ENCODE measurements around the gene PLA2G6. TPM values are rescaled to one million over a fixed set of nuclear protein-coding genes. Genes with fewer than 3 reads are reported as not detected.
A peak's percentile ranks its signal among the peaks of the same experiment; 100 is the strongest.

The PLA2G6 gene
- total and polyA plus RNA-seq, 2 of the 13 experiments (the other 11 are each of a cell fraction or from before 2014, with no cell fraction given), result 4.8 to 11.5 TPM

GRCh38 chr22:38107692-38108515, 73.7 kb downstream of the PLA2G6 start (continued):
- TF ChIP-seq ZKSCAN8 (CRISPR knock-in tag; IDR thresholded peaks at IDR 0.05; ENCODE audit: borderline replicate concordance) (peak; percentile 25; the same call in 1 of the 2 replicates), SMYD3 (CRISPR knock-in tag; IDR thresholded peaks at IDR 0.05) (no peak), TGIF2 (CRISPR knock-in tag; IDR thresholded peaks at IDR 0.05) (peak; percentile 67), FLYWCH1 (CRISPR knock-in tag; IDR thresholded peaks at IDR 0.05) (no peak), REL (CRISPR knock-in tag; conservative IDR thresholded peaks at IDR 0.05) (no peak), ZNF281 (CRISPR knock-in tag; IDR thresholded peaks at IDR 0.05; ENCODE audit: borderline replicate concordance) (0 out of 2 replicates have a peak, but pooled peaks have one; percentile 7), NFRKB (IDR thresholded peaks at IDR 0.05) (no peak), BATF2 (CRISPR knock-in tag; IDR thresholded peaks at IDR 0.05) (no peak), DMTF1 (CRISPR knock-in tag; IDR thresholded peaks at IDR 0.05) (no peak), THRA (CRISPR knock-in tag; IDR thresholded peaks at IDR 0.05; ENCODE audit: borderline replicate concordance) (peak; percentile 85; the same call in 1 of the 2 replicates), SRY (CRISPR knock-in tag; IDR thresholded peaks at IDR 0.05) (no peak), ZEB1 (IDR thresholded peaks at IDR 0.05; ENCODE audit: insufficient replicate concordance, low read depth) (no peak), FOXC1 (CRISPR knock-in tag; IDR thresholded peaks at IDR 0.05; ENCODE audit: borderline replicate concordance) (no peak), ZNF788 (CRISPR knock-in tag; IDR thresholded peaks at IDR 0.05; ENCODE audit: borderline replicate concordance) (peak; percentile 72; the same call in 1 of the 2 replicates)
- TF ChIP-seq, protein P1, sequence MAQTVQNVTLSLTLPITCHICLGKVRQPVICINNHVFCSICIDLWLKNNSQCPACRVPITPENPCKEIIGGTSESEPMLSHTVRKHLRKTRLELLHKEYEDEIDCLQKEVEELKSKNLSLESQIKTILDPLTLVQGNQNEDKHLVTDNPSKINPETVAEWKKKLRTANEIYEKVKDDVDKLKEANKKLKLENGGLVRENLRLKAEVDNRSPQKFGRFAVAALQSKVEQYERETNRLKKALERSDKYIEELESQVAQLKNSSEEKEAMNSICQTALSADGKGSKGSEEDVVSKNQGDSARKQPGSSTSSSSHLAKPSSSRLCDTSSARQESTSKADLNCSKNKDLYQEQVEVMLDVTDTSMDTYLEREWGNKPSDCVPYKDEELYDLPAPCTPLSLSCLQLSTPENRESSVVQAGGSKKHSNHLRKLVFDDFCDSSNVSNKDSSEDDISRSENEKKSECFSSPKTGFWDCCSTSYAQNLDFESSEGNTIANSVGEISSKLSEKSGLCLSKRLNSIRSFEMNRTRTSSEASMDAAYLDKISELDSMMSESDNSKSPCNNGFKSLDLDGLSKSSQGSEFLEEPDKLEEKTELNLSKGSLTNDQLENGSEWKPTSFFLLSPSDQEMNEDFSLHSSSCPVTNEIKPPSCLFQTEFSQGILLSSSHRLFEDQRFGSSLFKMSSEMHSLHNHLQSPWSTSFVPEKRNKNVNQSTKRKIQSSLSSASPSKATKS (CRISPR knock-in tag; IDR thresholded peaks at IDR 0.05), result no peak
- TF ChIP-seq, protein P2, sequence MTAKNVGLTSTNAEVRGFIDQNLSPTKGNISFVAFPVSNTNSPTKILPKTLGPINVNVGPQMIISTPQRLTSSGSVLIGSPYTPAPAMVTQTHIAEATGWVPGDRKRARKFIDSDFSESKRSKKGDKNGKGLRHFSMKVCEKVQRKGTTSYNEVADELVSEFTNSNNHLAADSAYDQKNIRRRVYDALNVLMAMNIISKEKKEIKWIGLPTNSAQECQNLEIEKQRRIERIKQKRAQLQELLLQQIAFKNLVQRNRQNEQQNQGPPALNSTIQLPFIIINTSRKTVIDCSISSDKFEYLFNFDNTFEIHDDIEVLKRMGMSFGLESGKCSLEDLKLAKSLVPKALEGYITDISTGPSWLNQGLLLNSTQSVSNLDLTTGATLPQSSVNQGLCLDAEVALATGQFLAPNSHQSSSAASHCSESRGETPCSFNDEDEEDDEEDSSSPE (CRISPR knock-in tag; IDR thresholded peaks at IDR 0.05), result no peak; the same call in 1 of the 2 replicates
- TF ChIP-seq, protein P3, sequence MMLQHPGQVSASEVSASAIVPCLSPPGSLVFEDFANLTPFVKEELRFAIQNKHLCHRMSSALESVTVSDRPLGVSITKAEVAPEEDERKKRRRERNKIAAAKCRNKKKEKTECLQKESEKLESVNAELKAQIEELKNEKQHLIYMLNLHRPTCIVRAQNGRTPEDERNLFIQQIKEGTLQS (CRISPR knock-in tag; IDR thresholded peaks at IDR 0.05), result no peak
